HG02973 (cell line): ENCODE measurements around the gene CAMKK2.
"Not testable (repeated sequence)": the region's sequence is repeated elsewhere in the genome, so short reads cannot be mapped to it uniquely, and the experiment has no call there.

Experiments
- ATAC-seq: cut with Tn5 transposase; IDR thresholded peaks from one replicate; pipeline ENCODE4 v1.9.1; 2021; ENCODE audit warnings: moderate library complexity; ENCODE audit not compliant: unreplicated experiment

CAMKK2 gene

GRCh38 chr12:121296618-121297434, at the start of gene CAMKK2:
Gene CAMKK2, minus strand, starts transcription at chr12:121296709. Its CDS starts 22,183 bp downstream, at chr12:121274526.
- peak; percentile 69 for ATAC-seq

- ATAC-seq: no peak
Measured at GRCh38 chr12:121345151-121345815, 48.8 kb upstream of the CAMKK2 start.

GRCh38 chr12:121344506-121344905, 48.0 kb upstream of the CAMKK2 start:
- no peak for ATAC-seq

- no peak for ATAC-seq
Measured at GRCh38 chr12:121337416-121337815, 40.9 kb upstream of the CAMKK2 start.

- ATAC-seq: no peak
Measured at GRCh38 chr12:121334513-121335343, 38.2 kb upstream of the CAMKK2 start.

GRCh38 chr12:121333747-121334146, 37.2 kb upstream of the CAMKK2 start:
- ATAC-seq: no peak

GRCh38 chr12:121331248-121331647, 34.7 kb upstream of the CAMKK2 start:
- no peak for ATAC-seq

GRCh38 chr12:121330692-121331091, 34.2 kb upstream of the CAMKK2 start:
- ATAC-seq: no peak

GRCh38 chr12:121330195-121330594, 33.7 kb upstream of the CAMKK2 start:
- ATAC-seq: no peak

GRCh38 chr12:121328620-121329019, 32.1 kb upstream of the CAMKK2 start:
- ATAC-seq: no peak

- ATAC-seq: no peak
Measured at GRCh38 chr12:121326996-121327674, 30.6 kb upstream of the CAMKK2 start.

GRCh38 chr12:121325922-121326396, 29.4 kb upstream of the CAMKK2 start:
- ATAC-seq: no peak

GRCh38 chr12:121323908-121324307, 27.4 kb upstream of the CAMKK2 start:
- ATAC-seq: no peak

GRCh38 chr12:121318121-121318520, 21.6 kb upstream of the CAMKK2 start:
- ATAC-seq: no peak

- no peak for ATAC-seq
Measured at GRCh38 chr12:121314431-121314830, 17.9 kb upstream of the CAMKK2 start.

- not testable (repeated sequence) for ATAC-seq
Measured at GRCh38 chr12:121310231-121310630, 13.7 kb upstream of the CAMKK2 start.

- ATAC-seq: not testable (repeated sequence)
Measured at GRCh38 chr12:121307397-121307796, 10.9 kb upstream of the CAMKK2 start.

- ATAC-seq: no peak
Measured at GRCh38 chr12:121304306-121304705, 7.8 kb upstream of the CAMKK2 start.

GRCh38 chr12:121301876-121302275, 5.4 kb upstream of the CAMKK2 start:
- ATAC-seq: no peak

GRCh38 chr12:121300083-121300819, 3.7 kb upstream of the CAMKK2 start:
- no peak for ATAC-seq
